Measurements from ENCODE around the gene CA5B.
"Not testable (repeated sequence)": the region's sequence is repeated elsewhere in the genome, so short reads cannot be mapped to it uniquely, and the experiment has no call there.

Gene CA5B

GRCh38 chrX:15825936-15826335, 87.9 kb downstream of the CA5B start:
- Histone ChIP-seq H3K4me3 (ENCODE audit: low read depth, low read length) (no peak overlapping the region), H3K27ac (no peak overlapping the region), H3K27me3 (replicated peaks) (no peaks in the 10 kb centered on the region), H3K36me3 (replicated peaks) (peaks cover 16% of the 10 kb centered on the region)
- DNase-seq = no peak
- TF ChIP-seq, protein P1, sequence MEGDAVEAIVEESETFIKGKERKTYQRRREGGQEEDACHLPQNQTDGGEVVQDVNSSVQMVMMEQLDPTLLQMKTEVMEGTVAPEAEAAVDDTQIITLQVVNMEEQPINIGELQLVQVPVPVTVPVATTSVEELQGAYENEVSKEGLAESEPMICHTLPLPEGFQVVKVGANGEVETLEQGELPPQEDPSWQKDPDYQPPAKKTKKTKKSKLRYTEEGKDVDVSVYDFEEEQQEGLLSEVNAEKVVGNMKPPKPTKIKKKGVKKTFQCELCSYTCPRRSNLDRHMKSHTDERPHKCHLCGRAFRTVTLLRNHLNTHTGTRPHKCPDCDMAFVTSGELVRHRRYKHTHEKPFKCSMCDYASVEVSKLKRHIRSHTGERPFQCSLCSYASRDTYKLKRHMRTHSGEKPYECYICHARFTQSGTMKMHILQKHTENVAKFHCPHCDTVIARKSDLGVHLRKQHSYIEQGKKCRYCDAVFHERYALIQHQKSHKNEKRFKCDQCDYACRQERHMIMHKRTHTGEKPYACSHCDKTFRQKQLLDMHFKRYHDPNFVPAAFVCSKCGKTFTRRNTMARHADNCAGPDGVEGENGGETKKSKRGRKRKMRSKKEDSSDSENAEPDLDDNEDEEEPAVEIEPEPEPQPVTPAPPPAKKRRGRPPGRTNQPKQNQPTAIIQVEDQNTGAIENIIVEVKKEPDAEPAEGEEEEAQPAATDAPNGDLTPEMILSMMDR (IDR thresholded peaks at IDR 0.05; ENCODE audit: low read depth, low read length, missing control alignments) = no peak
- in situ Hi-C loops (cut with HindIII; ENCODE audit: low pct_ligation_motif_present, low sequenced_read_pairs) = no loop called here

GRCh38 chrX:15829217-15829616, 91.1 kb downstream of the CA5B start:
- TF ChIP-seq, protein P1 (IDR thresholded peaks at IDR 0.05; ENCODE audit: low read depth, low read length, missing control alignments) = no peak
- in situ Hi-C loops (cut with HindIII; ENCODE audit: low pct_ligation_motif_present, low sequenced_read_pairs) = no loop called here
- Histone ChIP-seq H3K4me3 (ENCODE audit: low read depth, low read length) (no peak overlapping the region), H3K27ac (no peak overlapping the region), H3K27me3 (replicated peaks) (no peaks in the 10 kb centered on the region), H3K36me3 (replicated peaks) (peaks cover 6% of the 10 kb centered on the region)
- no peak for DNase-seq

DNA sequence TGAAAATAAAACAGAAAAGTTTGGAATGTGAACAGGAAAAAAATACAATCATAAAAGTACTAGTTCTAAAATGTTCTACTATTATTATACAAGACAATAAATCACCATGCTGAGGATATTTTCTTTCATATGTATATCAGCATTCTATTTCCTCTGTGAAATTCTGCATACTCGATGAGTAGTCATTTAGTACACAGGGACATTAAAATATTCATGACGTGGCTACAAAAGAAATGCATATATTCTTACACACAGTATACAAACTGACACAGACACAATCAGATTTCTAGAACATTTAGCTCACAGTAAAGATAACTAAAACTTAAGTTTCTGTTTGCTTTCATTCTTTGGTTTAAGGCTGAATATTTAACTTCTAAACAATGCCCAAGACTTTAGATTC, 93.3 kb downstream of the CA5B start:
- H3K27me3 ChIP-seq (replicated peaks); in situ Hi-C loops (cut with HindIII; ENCODE audit: low pct_ligation_motif_present, low sequenced_read_pairs); H3K36me3 ChIP-seq (replicated peaks); H3K4me3 ChIP-seq (ENCODE audit: low read depth, low read length); DNase-seq; H3K27ac ChIP-seq: not testable (repeated sequence)

DNA sequence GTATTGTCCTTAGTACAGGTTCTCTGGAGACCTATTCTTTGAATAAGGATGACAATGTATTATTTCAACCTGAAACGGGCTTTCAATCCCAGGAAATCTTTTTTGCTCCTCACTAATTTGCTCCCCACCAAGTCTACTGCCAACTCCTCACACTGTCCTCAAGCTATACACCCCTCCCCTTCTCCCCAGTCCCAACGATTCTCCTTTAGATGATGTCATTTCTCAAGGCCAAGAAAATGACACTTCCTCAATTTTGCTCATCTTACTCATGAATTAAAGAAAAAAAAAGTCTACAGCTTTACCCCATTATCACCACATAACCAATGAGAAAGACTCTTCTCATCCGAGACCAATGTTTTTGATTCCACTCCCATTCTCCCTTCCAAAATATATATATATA, 96.0 kb downstream of the CA5B start:
- Histone ChIP-seq H3K27me3 (replicated peaks) (no peaks in the 10 kb centered on the region), H3K4me3 (ENCODE audit: low read depth, low read length) (no peak overlapping the region), H3K36me3 (replicated peaks) (no peaks in the 10 kb centered on the region), H3K27ac (no peak overlapping the region)
- no peak for DNase-seq
- in situ Hi-C loops (cut with HindIII; ENCODE audit: low pct_ligation_motif_present, low sequenced_read_pairs) = no loop called here
- TF ChIP-seq, protein P1 (IDR thresholded peaks at IDR 0.05; ENCODE audit: low read depth, low read length, missing control alignments) = no peak

GRCh38 chrX:15834827-15835595, 96.9 kb downstream of the CA5B start:
- no peak overlapping the region for H3K4me3 ChIP-seq (ENCODE audit: low read depth, low read length)
- TF ChIP-seq, protein P1 (IDR thresholded peaks at IDR 0.05; ENCODE audit: low read depth, low read length, missing control alignments) = no peak
- in situ Hi-C loops (cut with HindIII; ENCODE audit: low pct_ligation_motif_present, low sequenced_read_pairs) = no loop called here
- H3K27ac ChIP-seq = no peak overlapping the region
- H3K27me3 ChIP-seq (replicated peaks) = no peaks in the 10 kb centered on the region
- DNase-seq = no peak
- H3K36me3 ChIP-seq (replicated peaks) = no peaks in the 10 kb centered on the region

All from brain microvascular endothelial cell (primary cell).